ENCODE results near the gene SCLT1. TPM values are rescaled to one million over a fixed set of nuclear protein-coding genes. Genes with fewer than 3 reads are reported as not detected.

Gene SCLT1
- total RNA-seq, 2 donors from 2014 or later, result 9.9 to 13.8 TPM

- WGBS, 2 donors, result 42 to 50% methylated on average over 1 of the region's 1 CpG
- TF ChIP-seq CTCF (IDR thresholded peaks at IDR 0.05), result no peak
- TF ChIP-seq POLR2A (IDR thresholded peaks at IDR 0.05), result no peak
- no peak for ATAC-seq
- Histone ChIP-seq H3K4me3 (no peak overlapping the region), H3K9me3 (no peaks in the 10 kb centered on the region), H3K36me3 (replicated peaks in 1 of 2; ENCODE audit: insufficient read depth in 1 of 2, low read depth in 2 of 2) (peaks cover 6 to 35% of the 10 kb centered on the region in 2 donors), H3K27ac (peak overlapping the region in 1 of 4 donors; percentile 7), H3K27me3 (no peaks in the 10 kb centered on the region), H3K4me1 (peaks cover 8% of the 10 kb centered on the region)
- no peak for DNase-seq
- intact Hi-C loops (cut with DNase I), result loop anchor here (5.0 kb wide), 1 partner anchor 304 kb away; no protein-coding TSS in a partner anchor
Measured at GRCh38 chr4:128866691-128867090, 226.6 kb downstream of the SCLT1 start.

GRCh38 chr4:128866269-128866668 is 227.1 kb downstream of the SCLT1 start:
- ATAC-seq, result no peak
- peaks cover 2 to 34% of the 10 kb centered on the region in 2 donors for H3K36me3 ChIP-seq (replicated peaks in 1 of 2; ENCODE audit: insufficient read depth in 1 of 2, low read depth in 2 of 2)
- no peak overlapping the region for H3K27ac ChIP-seq
- no peaks in the 10 kb centered on the region for H3K27me3 ChIP-seq
- H3K4me1 ChIP-seq, result peaks cover 8% of the 10 kb centered on the region
- H3K4me3 ChIP-seq, result no peak overlapping the region
- intact Hi-C loops (cut with DNase I), result loop anchor here (5.0 kb wide), 1 partner anchor 304 kb away; no protein-coding TSS in a partner anchor
- no peak for TF ChIP-seq CTCF (IDR thresholded peaks at IDR 0.05)
- TF ChIP-seq POLR2A (IDR thresholded peaks at IDR 0.05), result no peak
- H3K9me3 ChIP-seq, result no peaks in the 10 kb centered on the region
- 95% methylated on average over 2 of the region's 2 CpGs for WGBS, 2 donors
- DNase-seq, result no peak

- WGBS, 2 donors, result 73 to 90% methylated on average over 2 of the region's 2 CpGs
- ATAC-seq (no peak), DNase-seq (no peak)
- Histone ChIP-seq H3K4me1 (peaks cover 12% of the 10 kb centered on the region), H3K27me3 (no peaks in the 10 kb centered on the region), H3K36me3 (replicated peaks in 1 of 2; ENCODE audit: insufficient read depth in 1 of 2, low read depth in 2 of 2) (peaks cover 8 to 35% of the 10 kb centered on the region in 2 donors), H3K9me3 (no peaks in the 10 kb centered on the region), H3K4me3 (no peak overlapping the region), H3K27ac (no peak overlapping the region)
- no peak for TF ChIP-seq POLR2A (IDR thresholded peaks at IDR 0.05)
- no peak for TF ChIP-seq CTCF (IDR thresholded peaks at IDR 0.05)
- intact Hi-C loops (cut with DNase I), result loop anchor here (5.0 kb wide), 1 partner anchor 303 kb away; no protein-coding TSS in a partner anchor
Measured at GRCh38 chr4:128865132-128865531, 228.2 kb downstream of the SCLT1 start.

GRCh38 chr4:128863312-128864075 is 229.8 kb downstream of the SCLT1 start:
- Histone ChIP-seq H3K27ac (peak overlapping the region in 2 of 4 donors; percentile 3 to 22), H3K27me3 (no peaks in the 10 kb centered on the region), H3K4me3 (no peak overlapping the region), H3K9me3 (no peaks in the 10 kb centered on the region), H3K4me1 (peaks cover 24% of the 10 kb centered on the region), H3K36me3 (replicated peaks in 1 of 2; ENCODE audit: insufficient read depth in 1 of 2, low read depth in 2 of 2) (peaks cover 8 to 24% of the 10 kb centered on the region in 2 donors)
- ATAC-seq (peak; percentile 70), DNase-seq (peak; percentile 74 to 84 (median 80))
- TF ChIP-seq CTCF (IDR thresholded peaks at IDR 0.05) (peak; percentile 64 to 83 (median 78)), POLR2A (IDR thresholded peaks at IDR 0.05) (no peak)
- WGBS, 2 donors, result 32 to 38% methylated on average over 10 of the region's 10 CpGs
- intact Hi-C loops (cut with DNase I), result no loop called here

Data from body of pancreas (tissue), 4 donors.